ENCODE results near the gene USP36.

The USP36 gene

GRCh38 chr17:78774453-78774852, 66.2 kb downstream of the USP36 start:
- TF ChIP-seq, protein P1, sequence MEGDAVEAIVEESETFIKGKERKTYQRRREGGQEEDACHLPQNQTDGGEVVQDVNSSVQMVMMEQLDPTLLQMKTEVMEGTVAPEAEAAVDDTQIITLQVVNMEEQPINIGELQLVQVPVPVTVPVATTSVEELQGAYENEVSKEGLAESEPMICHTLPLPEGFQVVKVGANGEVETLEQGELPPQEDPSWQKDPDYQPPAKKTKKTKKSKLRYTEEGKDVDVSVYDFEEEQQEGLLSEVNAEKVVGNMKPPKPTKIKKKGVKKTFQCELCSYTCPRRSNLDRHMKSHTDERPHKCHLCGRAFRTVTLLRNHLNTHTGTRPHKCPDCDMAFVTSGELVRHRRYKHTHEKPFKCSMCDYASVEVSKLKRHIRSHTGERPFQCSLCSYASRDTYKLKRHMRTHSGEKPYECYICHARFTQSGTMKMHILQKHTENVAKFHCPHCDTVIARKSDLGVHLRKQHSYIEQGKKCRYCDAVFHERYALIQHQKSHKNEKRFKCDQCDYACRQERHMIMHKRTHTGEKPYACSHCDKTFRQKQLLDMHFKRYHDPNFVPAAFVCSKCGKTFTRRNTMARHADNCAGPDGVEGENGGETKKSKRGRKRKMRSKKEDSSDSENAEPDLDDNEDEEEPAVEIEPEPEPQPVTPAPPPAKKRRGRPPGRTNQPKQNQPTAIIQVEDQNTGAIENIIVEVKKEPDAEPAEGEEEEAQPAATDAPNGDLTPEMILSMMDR (IDR thresholded peaks at IDR 0.05; ENCODE audit: control extremely low read depth, extremely low read depth, low read depth, missing control alignments): no peak
- ChIA-PET CTCF (interaction anchor here (1.4 to 1.6 kb wide), 2 partner anchors 44 to 66 kb away, joined by 3 to 5 read pairs; no protein-coding TSS in a partner anchor), POLR2A (interaction anchor here (1.7 kb wide), 1 partner anchor 65 kb away, joined by 5 read pairs; no protein-coding TSS in a partner anchor)
- no peak for DNase-seq (ENCODE audit: extremely low spot score)

GRCh38 chr17:78771758-78772382, 68.7 kb downstream of the USP36 start:
- DNase-seq (ENCODE audit: extremely low spot score): peak; percentile 47
- TF ChIP-seq, protein P1 (IDR thresholded peaks at IDR 0.05; ENCODE audit: control extremely low read depth, extremely low read depth, low read depth, missing control alignments): no peak
- ChIA-PET CTCF (interaction anchor here (1.0 to 4.8 kb wide), 8 partner anchors 8 to 63 kb away, joined by 3 to 32 read pairs (median 4); no protein-coding TSS in a partner anchor), POLR2A (interaction anchor here (0.6 to 1.2 kb wide), 3 partner anchors 8 to 74 kb away, joined by 3 to 7 read pairs (median 3); no protein-coding TSS in a partner anchor)

GRCh38 chr17:78769196-78769773, 71.3 kb downstream of the USP36 start:
- no peak for DNase-seq (ENCODE audit: extremely low spot score)
- ChIA-PET CTCF (interaction anchor here (0.9 to 4.8 kb wide), 7 partner anchors 10 to 34 kb away, joined by 3 to 32 read pairs (median 5); no protein-coding TSS in a partner anchor), POLR2A (interaction anchor here (0.9 kb wide), 1 partner anchor 10 kb away, joined by 4 read pairs; no protein-coding TSS in a partner anchor)
- TF ChIP-seq, protein P1 (IDR thresholded peaks at IDR 0.05; ENCODE audit: control extremely low read depth, extremely low read depth, low read depth, missing control alignments): peak; percentile 43

- ChIA-PET POLR2A (interaction anchor here (0.7 kb wide), 1 partner anchor 10 kb away, joined by 4 read pairs; no protein-coding TSS in a partner anchor), CTCF (interaction anchor here (1.0 to 2.1 kb wide), 4 partner anchors 12 to 30 kb away, joined by 3 to 7 read pairs (median 4); no protein-coding TSS in a partner anchor)
- DNase-seq (ENCODE audit: extremely low spot score): no peak
- TF ChIP-seq, protein P1 (IDR thresholded peaks at IDR 0.05; ENCODE audit: control extremely low read depth, extremely low read depth, low read depth, missing control alignments): no peak
These were observed 72.8 kb downstream of the USP36 start for GRCh38 chr17:78767806-78768205.

GRCh38 chr17:78766743-78767294, 73.8 kb downstream of the USP36 start:
- DNase-seq (ENCODE audit: extremely low spot score): no peak
- TF ChIP-seq, protein P1 (IDR thresholded peaks at IDR 0.05; ENCODE audit: control extremely low read depth, extremely low read depth, low read depth, missing control alignments): no peak
- CTCF ChIA-PET: interaction anchor here (1.8 kb wide), 1 partner anchor 21 kb away, joined by 4 read pairs; no protein-coding TSS in a partner anchor
- POLR2A ChIA-PET: no interaction called here

- TF ChIP-seq, protein P1 (IDR thresholded peaks at IDR 0.05; ENCODE audit: control extremely low read depth, extremely low read depth, low read depth, missing control alignments): no peak
- POLR2A ChIA-PET: interaction anchor here (0.6 kb wide), 1 partner anchor 1793 kb away, joined by 5 read pairs; no protein-coding TSS in a partner anchor
- CTCF ChIA-PET: interaction anchor here (1.7 to 1.8 kb wide), 2 partner anchors 21 to 29 kb away, joined by 4 read pairs; no protein-coding TSS in a partner anchor
- DNase-seq (ENCODE audit: extremely low spot score): no peak
These were observed 74.4 kb downstream of the USP36 start for GRCh38 chr17:78766225-78766624.

All from GM10248 (cell line).